IPS-18a (cell line): ENCODE data around the gene ETS1.

Source experiments
- H3K27ac ChIP-seq: one replicate; pipeline ENCODE4 v1.5.1; 2013; ENCODE audit warnings: low read length
- H3K27me3 ChIP-seq: one replicate; pipeline ENCODE4 v1.6.1; 2013; ENCODE audit warnings: mild to moderate bottlenecking, low read length; ENCODE audit not compliant: control insufficient read depth, insufficient read depth
- H3K36me3 ChIP-seq: one replicate; pipeline ENCODE4 v1.6.1; 2013; ENCODE audit warnings: low read depth, low read length; ENCODE audit not compliant: control insufficient read depth
- H3K4me1 ChIP-seq: one replicate; pipeline ENCODE4 v1.6.1; 2013; ENCODE audit warnings: low read depth, low read length; ENCODE audit not compliant: control insufficient read depth
- H3K4me3 ChIP-seq: one replicate; pipeline ENCODE4 v1.5.1; 2013; ENCODE audit warnings: low read length
- H3K9ac ChIP-seq: one replicate; pipeline ENCODE4 v1.6.1; 2013; ENCODE audit warnings: mild to moderate bottlenecking, low read length, moderate library complexity
- H3K9me3 ChIP-seq: one replicate; pipeline ENCODE4 v1.6.1; 2013; ENCODE audit warnings: low read depth, low read length; ENCODE audit not compliant: control insufficient read depth

ETS1 gene

GRCh38 chr11:128420265-128420664 lies 167.1 kb downstream of the ETS1 start:
- no peak overlapping the region for H3K9ac ChIP-seq
- H3K36me3 ChIP-seq = no peaks in the 10 kb centered on the region
- H3K27me3 ChIP-seq = no peaks in the 10 kb centered on the region
- H3K4me1 ChIP-seq = peaks cover 5% of the 10 kb centered on the region
- H3K4me3 ChIP-seq = no peak overlapping the region
- H3K27ac ChIP-seq = no peak overlapping the region
- H3K9me3 ChIP-seq = no peaks in the 10 kb centered on the region

- no peaks in the 10 kb centered on the region for H3K27me3 ChIP-seq
- peaks cover under 1% of the 10 kb centered on the region for H3K4me1 ChIP-seq
- H3K9ac ChIP-seq = no peak overlapping the region
- H3K4me3 ChIP-seq = no peak overlapping the region
- no peaks in the 10 kb centered on the region for H3K9me3 ChIP-seq
- H3K36me3 ChIP-seq = no peaks in the 10 kb centered on the region
- no peak overlapping the region for H3K27ac ChIP-seq
Observed at GRCh38 chr11:128419012-128419767, 168.2 kb downstream of the ETS1 start.

- Histone ChIP-seq H3K4me3 (no peak overlapping the region), H3K27ac (no peak overlapping the region), H3K9me3 (no peaks in the 10 kb centered on the region), H3K36me3 (no peaks in the 10 kb centered on the region), H3K4me1 (no peaks in the 10 kb centered on the region), H3K9ac (no peak overlapping the region), H3K27me3 (no peaks in the 10 kb centered on the region)
Observed at GRCh38 chr11:128417607-128418324, 169.6 kb downstream of the ETS1 start.

GRCh38 chr11:128416976-128417375 lies 170.4 kb downstream of the ETS1 start:
- Histone ChIP-seq H3K36me3 (no peaks in the 10 kb centered on the region), H3K9ac (no peak overlapping the region), H3K27ac (no peak overlapping the region), H3K4me3 (no peak overlapping the region), H3K9me3 (no peaks in the 10 kb centered on the region), H3K4me1 (no peaks in the 10 kb centered on the region), H3K27me3 (no peaks in the 10 kb centered on the region)

GRCh38 chr11:128415539-128415938 lies 171.8 kb downstream of the ETS1 start:
- Histone ChIP-seq H3K27me3 (no peaks in the 10 kb centered on the region), H3K36me3 (no peaks in the 10 kb centered on the region), H3K9ac (no peak overlapping the region), H3K4me1 (no peaks in the 10 kb centered on the region), H3K27ac (no peak overlapping the region), H3K4me3 (no peak overlapping the region), H3K9me3 (no peaks in the 10 kb centered on the region)

GRCh38 chr11:128412847-128413791 lies 174.2 kb downstream of the ETS1 start:
- no peaks in the 10 kb centered on the region for H3K9me3 ChIP-seq
- no peak overlapping the region for H3K27ac ChIP-seq
- no peak overlapping the region for H3K4me3 ChIP-seq
- H3K27me3 ChIP-seq = no peaks in the 10 kb centered on the region
- no peaks in the 10 kb centered on the region for H3K4me1 ChIP-seq
- no peak overlapping the region for H3K9ac ChIP-seq
- H3K36me3 ChIP-seq = no peaks in the 10 kb centered on the region

GRCh38 chr11:128411812-128412211 lies 175.5 kb downstream of the ETS1 start:
- H3K9me3 ChIP-seq = no peaks in the 10 kb centered on the region
- H3K27me3 ChIP-seq = no peaks in the 10 kb centered on the region
- H3K27ac ChIP-seq = no peak overlapping the region
- no peak overlapping the region for H3K4me3 ChIP-seq
- no peaks in the 10 kb centered on the region for H3K4me1 ChIP-seq
- no peaks in the 10 kb centered on the region for H3K36me3 ChIP-seq
- H3K9ac ChIP-seq = no peak overlapping the region

- Histone ChIP-seq H3K27ac (no peak overlapping the region), H3K27me3 (no peaks in the 10 kb centered on the region), H3K9me3 (no peaks in the 10 kb centered on the region), H3K36me3 (no peaks in the 10 kb centered on the region), H3K9ac (no peak overlapping the region), H3K4me1 (no peaks in the 10 kb centered on the region), H3K4me3 (no peak overlapping the region)
Observed at GRCh38 chr11:128411150-128411549, 176.2 kb downstream of the ETS1 start.

- Histone ChIP-seq H3K27ac (no peak overlapping the region), H3K4me1 (no peaks in the 10 kb centered on the region), H3K4me3 (no peak overlapping the region), H3K9me3 (no peaks in the 10 kb centered on the region), H3K9ac (no peak overlapping the region), H3K36me3 (no peaks in the 10 kb centered on the region), H3K27me3 (no peaks in the 10 kb centered on the region)
Observed at GRCh38 chr11:128409476-128409875, 177.9 kb downstream of the ETS1 start.
